NT2/D1 (cell line): ENCODE measurements around the gene FGD5.

ENCODE experiments used
- DNase-seq: peaks from one replicate; pipeline ENCODE4 v3.0.0-alpha.2; 2011; ENCODE audit warnings: low read depth, low spot score
- H3K27me3 ChIP-seq: 2 replicates; pipeline ENCODE4 v1.6.0; 2011; ENCODE audit warnings: mild to moderate bottlenecking; ENCODE audit not compliant: insufficient read length, insufficient read depth
- H3K36me3 ChIP-seq: 2 replicates; pipeline ENCODE4 v1.6.1; 2011; ENCODE audit warnings: mild to moderate bottlenecking, low read length, mixed read lengths; ENCODE audit not compliant: insufficient read depth, insufficient read length
- H3K4me1 ChIP-seq: 2 replicates; pipeline ENCODE4 v1.5.1; 2011; ENCODE audit not compliant: insufficient read depth, insufficient read length
- H3K4me3 ChIP-seq: 2 replicates; pipeline ENCODE4 v1.5.1; 2011; ENCODE audit warnings: low read depth; ENCODE audit not compliant: insufficient read length
- H3K9ac ChIP-seq: 2 replicates; pipeline ENCODE4 v1.6.0; 2011; ENCODE audit warnings: low read depth; ENCODE audit not compliant: insufficient read length
- H3K9me3 ChIP-seq: 2 replicates; pipeline ENCODE4 v1.5.1; 2011; ENCODE audit warnings: mild to moderate bottlenecking, low read length; ENCODE audit not compliant: insufficient read depth
- SUZ12 ChIP-seq: IDR thresholded peaks from 2 replicates; pipeline ENCODE4 v1.6.1; 2011; ENCODE audit not compliant: insufficient read length, insufficient read depth; ENCODE audit errors: extremely low read depth
- YY1 ChIP-seq: IDR thresholded peaks from 2 replicates; pipeline ENCODE4 v1.6.1; 2011; ENCODE audit not compliant: insufficient read length, insufficient read depth
- ZNF274 ChIP-seq: IDR thresholded peaks from 2 replicates; pipeline ENCODE4 v1.6.1; 2011; ENCODE audit warnings: mild to moderate bottlenecking, low read depth, low read length

FGD5 gene

GRCh38 chr3:14791343-14791945 lies 27.3 kb upstream of the FGD5 start:
- H3K4me1 ChIP-seq: peaks cover 14% of the 10 kb centered on the region
- TF ChIP-seq ZNF274 (no peak), YY1 (no peak), SUZ12 (no peak)
- H3K9ac ChIP-seq: no peak overlapping the region
- H3K36me3 ChIP-seq: no peaks in the 10 kb centered on the region
- no peak overlapping the region for H3K4me3 ChIP-seq
- H3K27me3 ChIP-seq: no peaks in the 10 kb centered on the region
- peak; percentile 82 for DNase-seq
- no peaks in the 10 kb centered on the region; the same call in 1 of the 2 replicates for H3K9me3 ChIP-seq

- no peak overlapping the region for H3K9ac ChIP-seq
- H3K9me3 ChIP-seq: no peaks in the 10 kb centered on the region
- no peak for DNase-seq
- TF ChIP-seq YY1: no peak
- no peak for TF ChIP-seq SUZ12
- TF ChIP-seq ZNF274: no peak
- H3K4me3 ChIP-seq: no peak overlapping the region
- H3K4me1 ChIP-seq: peaks cover 16% of the 10 kb centered on the region
- no peaks in the 10 kb centered on the region for H3K36me3 ChIP-seq
- H3K27me3 ChIP-seq: no peaks in the 10 kb centered on the region
These were observed 26.1 kb upstream of the FGD5 start for GRCh38 chr3:14792691-14793121.

GRCh38 chr3:14793126-14793857 lies 25.5 kb upstream of the FGD5 start:
- H3K27me3 ChIP-seq: no peaks in the 10 kb centered on the region
- no peaks in the 10 kb centered on the region for H3K9me3 ChIP-seq
- H3K9ac ChIP-seq: no peak overlapping the region
- TF ChIP-seq ZNF274 (no peak), SUZ12 (no peak), YY1 (no peak)
- no peaks in the 10 kb centered on the region for H3K36me3 ChIP-seq
- DNase-seq: no peak
- peaks cover 22% of the 10 kb centered on the region for H3K4me1 ChIP-seq
- no peak overlapping the region for H3K4me3 ChIP-seq

GRCh38 chr3:14793858-14794234 lies 24.9 kb upstream of the FGD5 start:
- no peaks in the 10 kb centered on the region for H3K9me3 ChIP-seq
- no peaks in the 10 kb centered on the region for H3K36me3 ChIP-seq
- H3K4me1 ChIP-seq: peaks cover 22% of the 10 kb centered on the region
- DNase-seq: no peak
- no peak for TF ChIP-seq SUZ12
- TF ChIP-seq YY1: no peak
- no peak for TF ChIP-seq ZNF274
- H3K4me3 ChIP-seq: no peak overlapping the region
- H3K27me3 ChIP-seq: no peaks in the 10 kb centered on the region
- H3K9ac ChIP-seq: no peak overlapping the region

DNA sequence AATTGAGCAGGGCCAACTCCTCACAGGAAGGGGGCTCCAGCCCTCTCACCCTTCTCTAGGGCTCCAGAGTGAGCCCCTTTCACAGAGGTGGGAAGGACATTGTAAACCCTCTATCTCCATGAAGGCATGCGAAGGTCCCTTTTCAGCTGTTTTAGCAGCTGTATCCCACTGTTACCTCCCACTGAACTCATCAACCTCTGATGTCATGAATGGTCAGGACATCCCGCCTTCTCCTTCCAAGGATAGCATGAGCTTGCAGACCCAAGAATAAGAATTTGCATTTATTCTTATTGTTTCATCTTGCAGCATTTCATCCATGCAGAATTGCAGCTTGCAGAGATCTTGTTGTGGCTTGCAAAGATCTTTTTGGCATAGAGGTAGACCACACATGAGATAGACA lies 24.3 kb upstream of the FGD5 start:
- peaks cover 22% of the 10 kb centered on the region for H3K4me1 ChIP-seq
- no peaks in the 10 kb centered on the region for H3K27me3 ChIP-seq
- H3K36me3 ChIP-seq: no peaks in the 10 kb centered on the region
- no peak for TF ChIP-seq YY1
- H3K9ac ChIP-seq: no peak overlapping the region
- peaks cover 3% of the 10 kb centered on the region; the same call in 1 of the 2 replicates for H3K9me3 ChIP-seq
- no peak for DNase-seq
- no peak overlapping the region for H3K4me3 ChIP-seq

- Histone ChIP-seq H3K9me3 (peaks cover 9% of the 10 kb centered on the region; the same call in 1 of the 2 replicates), H3K36me3 (no peaks in the 10 kb centered on the region), H3K4me3 (no peak overlapping the region), H3K9ac (no peak overlapping the region), H3K4me1 (peaks cover 22% of the 10 kb centered on the region), H3K27me3 (no peaks in the 10 kb centered on the region)
- DNase-seq: no peak
- TF ChIP-seq SUZ12: no peak
- no peak for TF ChIP-seq YY1
- TF ChIP-seq ZNF274: no peak
These were observed 22.8 kb upstream of the FGD5 start for GRCh38 chr3:14795996-14796395.

GRCh38 chr3:14796403-14797077 lies 22.2 kb upstream of the FGD5 start:
- peaks cover 9% of the 10 kb centered on the region; the same call in 1 of the 2 replicates for H3K9me3 ChIP-seq
- no peak for DNase-seq
- H3K9ac ChIP-seq: no peak overlapping the region
- no peaks in the 10 kb centered on the region for H3K27me3 ChIP-seq
- TF ChIP-seq ZNF274 (no peak), YY1 (no peak), SUZ12 (no peak)
- no peak overlapping the region for H3K4me3 ChIP-seq
- peaks cover 20% of the 10 kb centered on the region for H3K4me1 ChIP-seq
- H3K36me3 ChIP-seq: no peaks in the 10 kb centered on the region
